ENCODE results near the gene EIF4A3.

- no peak for TF ChIP-seq EP300 (IDR thresholded peaks at IDR 0.05; ENCODE audit: borderline replicate concordance in 1 of 2, control insufficient read depth in 1 of 2, low read depth in 2 of 2, low read length in 2 of 2)
- TF ChIP-seq CTCF (IDR thresholded peaks at IDR 0.05 in 2 of 3, conservative IDR thresholded peaks at IDR 0.05 in 1 of 3; ENCODE audit: control insufficient read depth in 2 of 3, extremely low read depth in 1 of 3, insufficient read depth in 1 of 3, low read depth in 3 of 3, low read length in 3 of 3): no peak
- no peak for TF ChIP-seq POLR2A (IDR thresholded peaks at IDR 0.05; ENCODE audit: low read depth, low read length)
- no peak for TF ChIP-seq SMAD1 (IDR thresholded peaks at IDR 0.05; ENCODE audit: low read depth, partially characterized antibody)
Observed at GRCh38 chr17:80116921-80117380, 30.0 kb downstream of the EIF4A3 start.
